ENCODE results near the gene VCAN.

Gene VCAN

DNA sequence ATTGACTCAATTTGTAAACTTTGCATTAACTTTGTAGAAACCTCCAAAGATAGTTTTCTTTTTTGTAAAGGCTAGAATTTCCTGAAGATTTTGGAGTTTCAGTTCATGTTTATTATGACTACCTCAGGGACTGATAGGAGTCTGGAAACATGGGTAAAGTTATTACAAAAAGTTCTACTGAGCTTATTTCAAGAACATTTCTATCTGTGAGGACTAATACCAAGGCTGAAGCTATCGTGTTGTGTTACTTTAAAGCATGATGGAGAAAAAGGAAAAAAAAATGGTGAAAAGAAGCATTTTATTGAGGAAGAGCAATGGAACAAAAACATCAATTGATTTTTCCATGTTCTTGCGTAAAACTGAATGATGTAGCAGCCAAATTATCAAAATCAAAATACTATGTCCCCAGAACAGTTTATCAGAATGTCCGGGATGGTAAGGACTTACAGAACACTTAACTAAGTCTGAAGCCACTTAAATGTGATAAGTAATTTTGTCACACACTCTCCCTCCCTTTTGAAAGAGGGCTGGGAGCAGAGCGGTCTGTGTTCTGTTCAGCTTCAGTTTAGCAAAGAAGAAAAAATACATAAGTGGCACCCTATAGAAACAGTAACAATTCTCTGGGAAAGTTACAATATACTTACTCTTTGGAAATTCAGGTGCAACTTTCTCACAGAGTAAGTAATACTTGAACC, 25.1 kb upstream of the VCAN start:
- TF ChIP-seq, protein P1, sequence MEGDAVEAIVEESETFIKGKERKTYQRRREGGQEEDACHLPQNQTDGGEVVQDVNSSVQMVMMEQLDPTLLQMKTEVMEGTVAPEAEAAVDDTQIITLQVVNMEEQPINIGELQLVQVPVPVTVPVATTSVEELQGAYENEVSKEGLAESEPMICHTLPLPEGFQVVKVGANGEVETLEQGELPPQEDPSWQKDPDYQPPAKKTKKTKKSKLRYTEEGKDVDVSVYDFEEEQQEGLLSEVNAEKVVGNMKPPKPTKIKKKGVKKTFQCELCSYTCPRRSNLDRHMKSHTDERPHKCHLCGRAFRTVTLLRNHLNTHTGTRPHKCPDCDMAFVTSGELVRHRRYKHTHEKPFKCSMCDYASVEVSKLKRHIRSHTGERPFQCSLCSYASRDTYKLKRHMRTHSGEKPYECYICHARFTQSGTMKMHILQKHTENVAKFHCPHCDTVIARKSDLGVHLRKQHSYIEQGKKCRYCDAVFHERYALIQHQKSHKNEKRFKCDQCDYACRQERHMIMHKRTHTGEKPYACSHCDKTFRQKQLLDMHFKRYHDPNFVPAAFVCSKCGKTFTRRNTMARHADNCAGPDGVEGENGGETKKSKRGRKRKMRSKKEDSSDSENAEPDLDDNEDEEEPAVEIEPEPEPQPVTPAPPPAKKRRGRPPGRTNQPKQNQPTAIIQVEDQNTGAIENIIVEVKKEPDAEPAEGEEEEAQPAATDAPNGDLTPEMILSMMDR (IDR thresholded peaks at IDR 0.05; ENCODE audit: insufficient read depth, low read depth, low read length, missing control alignments): no peak
- no peak overlapping the region for H3K4me3 ChIP-seq (ENCODE audit: low read length)
- no peak for DNase-seq (ENCODE audit: low read depth)

- no peak overlapping the region for H3K4me3 ChIP-seq (ENCODE audit: low read length)
- TF ChIP-seq, protein P1 (IDR thresholded peaks at IDR 0.05; ENCODE audit: insufficient read depth, low read depth, low read length, missing control alignments): no peak
- no peak for DNase-seq (ENCODE audit: low read depth)
Measured at GRCh38 chr5:83447533-83447932, 24.0 kb upstream of the VCAN start.

DNA sequence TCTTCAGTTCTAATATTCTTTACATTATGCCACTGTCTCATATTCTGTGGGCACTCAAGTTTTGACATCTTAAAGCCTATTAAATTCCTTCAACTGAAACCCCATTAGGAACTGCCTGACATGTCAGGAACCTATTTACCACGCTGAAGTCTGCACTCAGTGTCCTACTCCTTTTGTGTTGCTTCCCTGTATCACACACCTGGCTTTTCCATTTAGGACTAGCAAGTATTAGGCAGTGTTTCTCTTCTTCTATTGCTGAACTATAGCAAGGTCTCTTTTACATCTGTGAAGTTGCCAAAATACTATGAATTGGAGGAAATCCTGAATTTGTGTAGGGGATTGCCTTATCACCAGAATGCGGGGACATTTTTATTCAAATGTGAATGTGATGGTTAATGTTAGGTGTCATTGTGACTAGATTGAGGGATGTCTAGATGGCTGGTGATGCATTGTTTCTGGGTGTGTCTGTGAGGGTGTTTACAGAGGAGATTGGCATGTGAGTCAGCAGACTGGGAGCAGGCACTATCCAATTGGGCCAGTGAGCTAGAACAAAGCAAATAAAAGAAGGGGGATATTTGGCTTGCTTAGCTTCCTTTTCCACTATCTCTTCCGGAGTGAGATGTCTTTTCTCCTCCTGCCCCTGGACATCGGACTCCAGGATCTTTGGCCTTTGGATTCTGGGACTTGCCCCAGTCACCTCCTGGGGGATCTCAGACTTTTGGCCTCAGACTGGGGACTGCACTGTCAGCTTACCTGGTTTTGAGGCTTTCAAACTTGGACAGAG, 21.2 kb upstream of the VCAN start:
- TF ChIP-seq, protein P1 (IDR thresholded peaks at IDR 0.05; ENCODE audit: insufficient read depth, low read depth, low read length, missing control alignments): no peak
- DNase-seq (ENCODE audit: low read depth): peak; percentile 78
- no peak overlapping the region for H3K4me3 ChIP-seq (ENCODE audit: low read length)

GRCh38 chr5:83450967-83451248, 20.6 kb upstream of the VCAN start:
- TF ChIP-seq, protein P1 (IDR thresholded peaks at IDR 0.05; ENCODE audit: insufficient read depth, low read depth, low read length, missing control alignments): no peak
- H3K4me3 ChIP-seq (ENCODE audit: low read length): no peak overlapping the region
- peak; percentile 48 for DNase-seq (ENCODE audit: low read depth)

DNA sequence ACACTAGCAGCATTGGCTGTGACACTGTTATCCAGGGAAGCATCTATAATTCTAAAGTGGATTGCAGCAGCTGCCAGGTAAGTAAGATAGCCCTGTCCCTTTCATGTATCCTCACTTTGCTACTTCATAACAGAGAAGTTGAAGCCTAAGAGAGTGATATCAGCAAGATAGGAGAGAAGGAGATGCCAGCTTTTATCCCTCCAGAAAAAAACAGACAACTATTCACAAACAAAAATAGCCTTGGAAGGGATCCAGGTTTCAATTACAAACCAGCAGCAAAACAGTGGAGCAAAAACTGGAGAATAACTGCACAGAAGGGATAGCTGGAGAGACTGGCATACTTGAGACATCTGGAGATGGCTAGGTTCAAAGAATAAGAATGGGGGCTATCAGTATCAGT, 19.6 kb upstream of the VCAN start:
- no peak for DNase-seq (ENCODE audit: low read depth)
- H3K4me3 ChIP-seq (ENCODE audit: low read length): no peak overlapping the region
- TF ChIP-seq, protein P1 (IDR thresholded peaks at IDR 0.05; ENCODE audit: insufficient read depth, low read depth, low read length, missing control alignments): no peak

GRCh38 chr5:83453937-83454336, 17.6 kb upstream of the VCAN start:
- DNase-seq (ENCODE audit: low read depth): no peak
- no peak overlapping the region for H3K4me3 ChIP-seq (ENCODE audit: low read length)
- TF ChIP-seq, protein P1 (IDR thresholded peaks at IDR 0.05; ENCODE audit: insufficient read depth, low read depth, low read length, missing control alignments): no peak

Measured in epithelial cell of esophagus (primary cell).